GM12878 (cell line): ENCODE results near the gene MIEF1. TPM values are rescaled to one million over a fixed set of nuclear protein-coding genes. Genes with fewer than 3 reads are reported as not detected.

Experiments used
- CBFB ChIP-seq: IDR thresholded peaks from 2 replicates; pipeline ENCODE4 v1.6.1; 2016; ENCODE audit warnings: antibody characterized with exemption, low read depth
- CHD4 ChIP-seq: fragments of 200-600 bp; sonication (generic); IDR thresholded peaks from 2 replicates; pipeline ENCODE4 v1.6.1; 2016; ENCODE audit warnings: mild to moderate bottlenecking
- polyA plus RNA-seq, 11 experiments: library from polyadenylated mRNA; depleted of rRNA in 4 of 11; unstranded in 6 of 11; stranded (reverse) in 5 of 11; fragments of >200 nt; fragmentation: Nextera tagmentation in 4 of 11; fragmentation: Illumina TruSeq in 1 of 11; extraction: Ambion mirVana in 4 of 11; extraction: Trizol in 1 of 11; gene quantifications; 1 replicate in 1 of 11; 2 replicates in 10 of 11; pipeline versions ENCODE4 v1.2.1 to v1.2.3, GENCODE V29; 2011 to 2016; ENCODE audit warnings: inconsistent platforms in 2 of 11, missing spikeins in 2 of 11, low read depth in 1 of 11
- total RNA-seq, 4 experiments: library from RNA; depleted of rRNA in 3 of 4; stranded (reverse); fragments of >200 nt in 3 of 4; fragmentation: Illumina TruSeq in 1 of 4; extraction: Trizol in 1 of 4; gene quantifications; 2 replicates each; pipeline versions ENCODE4 v1.2.1 to v1.2.3, GENCODE V29; 2013 to 2021
- TF ChIP-seq, protein P1 (sequence below): fragments of 450-650 bp; formaldehyde crosslinking; IDR thresholded peaks from 2 replicates; pipeline ENCODE4 v1.4.0; 2020; ENCODE audit warnings: mild to moderate bottlenecking, moderate library complexity
- TF ChIP-seq, protein P2 (sequence below): IDR thresholded peaks from 2 replicates; pipeline ENCODE4 v1.6.1; 2012; ENCODE audit warnings: low read depth, low read length, improper control_type of control experiment
- TF ChIP-seq, protein P3 (sequence below): fragments of 150-350 bp; IDR thresholded peaks from 2 replicates; pipeline ENCODE4 v1.6.1; 2016; ENCODE audit warnings: low read depth, low read length

The MIEF1 gene
- total and polyA plus RNA-seq, 10 of the 15 experiments (the other 5 are each of a cell fraction or from before 2014, with no cell fraction given): 12.4 to 52.3 (median 29.3) TPM

DNA sequence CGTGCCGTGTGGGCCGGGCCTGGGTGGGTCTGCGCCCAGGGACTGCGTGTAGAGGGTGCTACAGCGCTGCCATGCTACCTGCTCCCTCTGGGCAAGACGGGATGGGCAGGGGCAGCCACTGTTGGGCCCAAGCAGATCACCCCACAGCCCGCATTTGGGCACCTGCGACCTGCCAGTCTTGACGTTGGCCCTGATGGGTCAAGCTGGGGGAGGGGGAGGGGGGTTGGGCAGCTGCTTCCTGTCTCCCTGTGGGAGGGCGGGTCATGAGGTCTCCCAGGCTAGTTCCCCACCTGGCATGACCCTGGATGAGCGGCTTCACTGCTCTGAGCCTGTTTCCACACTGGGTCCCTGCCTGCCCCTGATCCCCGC is 33.3 kb downstream of the MIEF1 start (continued):
- TF ChIP-seq, protein P1, sequence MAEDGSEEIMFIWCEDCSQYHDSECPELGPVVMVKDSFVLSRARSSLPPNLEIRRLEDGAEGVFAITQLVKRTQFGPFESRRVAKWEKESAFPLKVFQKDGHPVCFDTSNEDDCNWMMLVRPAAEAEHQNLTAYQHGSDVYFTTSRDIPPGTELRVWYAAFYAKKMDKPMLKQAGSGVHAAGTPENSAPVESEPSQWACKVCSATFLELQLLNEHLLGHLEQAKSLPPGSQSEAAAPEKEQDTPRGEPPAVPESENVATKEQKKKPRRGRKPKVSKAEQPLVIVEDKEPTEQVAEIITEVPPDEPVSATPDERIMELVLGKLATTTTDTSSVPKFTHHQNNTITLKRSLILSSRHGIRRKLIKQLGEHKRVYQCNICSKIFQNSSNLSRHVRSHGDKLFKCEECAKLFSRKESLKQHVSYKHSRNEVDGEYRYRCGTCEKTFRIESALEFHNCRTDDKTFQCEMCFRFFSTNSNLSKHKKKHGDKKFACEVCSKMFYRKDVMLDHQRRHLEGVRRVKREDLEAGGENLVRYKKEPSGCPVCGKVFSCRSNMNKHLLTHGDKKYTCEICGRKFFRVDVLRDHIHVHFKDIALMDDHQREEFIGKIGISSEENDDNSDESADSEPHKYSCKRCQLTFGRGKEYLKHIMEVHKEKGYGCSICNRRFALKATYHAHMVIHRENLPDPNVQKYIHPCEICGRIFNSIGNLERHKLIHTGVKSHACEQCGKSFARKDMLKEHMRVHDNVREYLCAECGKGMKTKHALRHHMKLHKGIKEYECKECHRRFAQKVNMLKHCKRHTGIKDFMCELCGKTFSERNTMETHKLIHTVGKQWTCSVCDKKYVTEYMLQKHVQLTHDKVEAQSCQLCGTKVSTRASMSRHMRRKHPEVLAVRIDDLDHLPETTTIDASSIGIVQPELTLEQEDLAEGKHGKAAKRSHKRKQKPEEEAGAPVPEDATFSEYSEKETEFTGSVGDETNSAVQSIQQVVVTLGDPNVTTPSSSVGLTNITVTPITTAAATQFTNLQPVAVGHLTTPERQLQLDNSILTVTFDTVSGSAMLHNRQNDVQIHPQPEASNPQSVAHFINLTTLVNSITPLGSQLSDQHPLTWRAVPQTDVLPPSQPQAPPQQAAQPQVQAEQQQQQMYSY (CRISPR knock-in tag): no peak
- TF ChIP-seq, protein P2, sequence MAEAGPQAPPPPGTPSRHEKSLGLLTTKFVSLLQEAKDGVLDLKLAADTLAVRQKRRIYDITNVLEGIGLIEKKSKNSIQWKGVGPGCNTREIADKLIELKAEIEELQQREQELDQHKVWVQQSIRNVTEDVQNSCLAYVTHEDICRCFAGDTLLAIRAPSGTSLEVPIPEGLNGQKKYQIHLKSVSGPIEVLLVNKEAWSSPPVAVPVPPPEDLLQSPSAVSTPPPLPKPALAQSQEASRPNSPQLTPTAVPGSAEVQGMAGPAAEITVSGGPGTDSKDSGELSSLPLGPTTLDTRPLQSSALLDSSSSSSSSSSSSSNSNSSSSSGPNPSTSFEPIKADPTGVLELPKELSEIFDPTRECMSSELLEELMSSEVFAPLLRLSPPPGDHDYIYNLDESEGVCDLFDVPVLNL: no peak
- TF ChIP-seq CBFB (no peak), CHD4 (no peak)
- TF ChIP-seq, protein P3, sequence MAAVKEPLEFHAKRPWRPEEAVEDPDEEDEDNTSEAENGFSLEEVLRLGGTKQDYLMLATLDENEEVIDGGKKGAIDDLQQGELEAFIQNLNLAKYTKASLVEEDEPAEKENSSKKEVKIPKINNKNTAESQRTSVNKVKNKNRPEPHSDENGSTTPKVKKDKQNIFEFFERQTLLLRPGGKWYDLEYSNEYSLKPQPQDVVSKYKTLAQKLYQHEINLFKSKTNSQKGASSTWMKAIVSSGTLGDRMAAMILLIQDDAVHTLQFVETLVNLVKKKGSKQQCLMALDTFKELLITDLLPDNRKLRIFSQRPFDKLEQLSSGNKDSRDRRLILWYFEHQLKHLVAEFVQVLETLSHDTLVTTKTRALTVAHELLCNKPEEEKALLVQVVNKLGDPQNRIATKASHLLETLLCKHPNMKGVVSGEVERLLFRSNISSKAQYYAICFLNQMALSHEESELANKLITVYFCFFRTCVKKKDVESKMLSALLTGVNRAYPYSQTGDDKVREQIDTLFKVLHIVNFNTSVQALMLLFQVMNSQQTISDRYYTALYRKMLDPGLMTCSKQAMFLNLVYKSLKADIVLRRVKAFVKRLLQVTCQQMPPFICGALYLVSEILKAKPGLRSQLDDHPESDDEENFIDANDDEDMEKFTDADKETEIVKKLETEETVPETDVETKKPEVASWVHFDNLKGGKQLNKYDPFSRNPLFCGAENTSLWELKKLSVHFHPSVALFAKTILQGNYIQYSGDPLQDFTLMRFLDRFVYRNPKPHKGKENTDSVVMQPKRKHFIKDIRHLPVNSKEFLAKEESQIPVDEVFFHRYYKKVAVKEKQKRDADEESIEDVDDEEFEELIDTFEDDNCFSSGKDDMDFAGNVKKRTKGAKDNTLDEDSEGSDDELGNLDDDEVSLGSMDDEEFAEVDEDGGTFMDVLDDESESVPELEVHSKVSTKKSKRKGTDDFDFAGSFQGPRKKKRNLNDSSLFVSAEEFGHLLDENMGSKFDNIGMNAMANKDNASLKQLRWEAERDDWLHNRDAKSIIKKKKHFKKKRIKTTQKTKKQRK: no peak
